SJSA1 (cell line): ENCODE measurements around the gene DUSP22. TPM values are rescaled to one million over a fixed set of nuclear protein-coding genes. Genes with fewer than 3 reads are reported as not detected.

Experiments used
- DNase-seq, 2 experiments: peaks; one replicate each; pipeline ENCODE4 v3.0.0-alpha.2; 2015 to 2020; ENCODE audit warnings: low spot score in 2 of 2, low read depth in 1 of 2
- H3K27ac ChIP-seq: fragments of 250-450 bp; sonication (Bioruptor Pico); 2 replicates; pipeline ENCODE4 v1.5.1; 2020; ENCODE audit warnings: mild to moderate bottlenecking, moderate library complexity
- H3K27me3 ChIP-seq: fragments of 250-450 bp; sonication (Bioruptor Pico); replicated peaks from 2 replicates; pipeline ENCODE4 v1.5.1; 2020; ENCODE audit warnings: mild to moderate bottlenecking, moderate library complexity
- H3K36me3 ChIP-seq: fragments of 250-450 bp; sonication (Bioruptor Pico); 2 replicates; pipeline ENCODE4 v1.5.1; 2020; ENCODE audit warnings: mild to moderate bottlenecking
- H3K4me1 ChIP-seq: fragments of 250-450 bp; sonication (Bioruptor Pico); replicated peaks from 2 replicates; pipeline ENCODE4 v1.6.1; 2021; ENCODE audit warnings: mild to moderate bottlenecking
- H3K4me3 ChIP-seq: fragments of 250-450 bp; sonication (Bioruptor Pico); 2 replicates; pipeline ENCODE4 v1.5.1; 2020; ENCODE audit warnings: mild to moderate bottlenecking
- H3K9me3 ChIP-seq: fragments of 250-450 bp; sonication (Bioruptor Pico); replicated peaks from 2 replicates; pipeline ENCODE4 v1.5.1; 2020; ENCODE audit warnings: mild to moderate bottlenecking
- total RNA-seq: library from RNA; depleted of rRNA; stranded (reverse); fragments of >200 nt; shearing (Covaris generic); gene quantifications from 2 replicates; pipeline ENCODE4 v1.2.3, GENCODE V29; 2014

Gene DUSP22
- total RNA-seq, 1 experiment from 2014 or later, result 13.2 TPM

DNA sequence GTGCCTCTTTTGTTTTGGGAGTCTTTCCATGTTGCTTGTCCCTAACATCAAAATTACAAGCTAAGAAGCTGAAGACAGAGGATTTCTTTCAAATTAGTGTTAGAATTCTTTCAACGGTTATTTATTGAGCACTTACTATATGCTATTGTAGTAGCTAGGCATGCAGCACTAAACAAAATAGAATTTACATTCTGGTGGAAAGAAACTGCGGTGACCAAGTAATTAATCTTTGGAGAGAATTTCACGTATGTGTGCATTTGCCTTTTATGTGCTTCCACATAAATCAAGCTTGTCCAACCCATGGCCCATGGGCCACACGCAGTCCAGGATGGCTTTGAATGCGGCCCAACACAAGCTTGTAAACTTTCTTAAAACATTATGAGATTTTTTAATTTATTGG, 33.0 kb upstream of the DUSP22 start:
- H3K9me3 ChIP-seq, result no peaks in the 10 kb centered on the region
- H3K4me1 ChIP-seq, result no peaks in the 10 kb centered on the region
- H3K27me3 ChIP-seq, result peaks cover 5% of the 10 kb centered on the region
- no peak overlapping the region for H3K27ac ChIP-seq
- H3K36me3 ChIP-seq, result no peaks in the 10 kb centered on the region
- DNase-seq, result no peak
- no peak overlapping the region for H3K4me3 ChIP-seq

DNA sequence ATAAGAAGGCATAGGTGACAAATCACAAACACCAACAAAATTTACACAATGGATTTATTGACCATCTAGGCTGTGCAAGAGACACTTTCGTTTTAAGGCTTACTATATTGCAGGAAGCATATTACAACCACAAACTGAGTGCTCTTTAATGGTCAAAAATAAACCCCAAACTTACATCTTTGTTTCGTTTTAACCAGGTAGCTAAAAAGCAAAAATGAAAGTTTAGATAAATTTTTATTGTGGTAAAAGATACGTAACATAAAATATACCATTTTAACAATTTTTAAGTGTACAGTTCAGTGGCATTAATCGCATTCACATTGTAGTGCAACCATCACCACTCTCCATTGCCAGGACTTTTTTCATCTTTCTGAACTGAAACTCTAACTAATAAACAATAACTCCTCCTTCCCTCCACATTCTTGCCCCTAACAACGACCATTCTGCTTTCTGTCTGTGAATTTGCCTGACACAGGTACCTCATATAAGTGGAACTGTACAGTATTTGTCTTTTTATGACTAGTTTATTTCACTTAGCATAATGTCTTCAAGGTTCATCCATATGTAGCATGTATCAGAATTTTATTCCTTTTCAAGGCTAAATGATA, 32.3 kb upstream of the DUSP22 start:
- no peak overlapping the region for H3K4me3 ChIP-seq
- no peak for DNase-seq

DNA sequence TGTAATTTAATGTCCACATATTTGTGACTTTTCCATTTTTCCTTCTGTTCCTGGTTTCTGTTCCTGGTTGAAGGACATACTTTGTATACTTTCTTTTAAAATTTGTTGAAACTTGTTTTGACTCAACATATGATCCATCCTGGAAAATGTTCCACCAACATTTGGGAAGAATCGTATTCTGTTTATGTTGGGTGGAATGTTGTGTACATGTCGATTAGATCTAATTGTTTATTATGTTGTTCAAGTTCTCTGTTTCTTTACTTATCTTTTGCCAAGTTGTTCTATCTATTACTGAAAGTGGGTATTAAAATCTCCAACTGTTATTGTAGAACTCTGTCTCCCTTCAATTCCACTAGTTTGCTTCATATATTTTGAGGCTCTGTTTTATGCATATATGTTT, 27.7 kb upstream of the DUSP22 start:
- Histone ChIP-seq H3K4me3 (no peak overlapping the region), H3K27ac (no peak overlapping the region), H3K4me1 (no peaks in the 10 kb centered on the region), H3K36me3 (no peaks in the 10 kb centered on the region), H3K27me3 (no peaks in the 10 kb centered on the region; the same call in 1 of the 2 replicates), H3K9me3 (no peaks in the 10 kb centered on the region)
- no peak for DNase-seq

More for the DNA sequence above, 32.3 kb upstream of the DUSP22 start:
- Histone ChIP-seq H3K4me1 (no peaks in the 10 kb centered on the region), H3K27me3 (peaks cover 4% of the 10 kb centered on the region), H3K36me3 (no peaks in the 10 kb centered on the region), H3K27ac (no peak overlapping the region), H3K9me3 (no peaks in the 10 kb centered on the region)

DNA sequence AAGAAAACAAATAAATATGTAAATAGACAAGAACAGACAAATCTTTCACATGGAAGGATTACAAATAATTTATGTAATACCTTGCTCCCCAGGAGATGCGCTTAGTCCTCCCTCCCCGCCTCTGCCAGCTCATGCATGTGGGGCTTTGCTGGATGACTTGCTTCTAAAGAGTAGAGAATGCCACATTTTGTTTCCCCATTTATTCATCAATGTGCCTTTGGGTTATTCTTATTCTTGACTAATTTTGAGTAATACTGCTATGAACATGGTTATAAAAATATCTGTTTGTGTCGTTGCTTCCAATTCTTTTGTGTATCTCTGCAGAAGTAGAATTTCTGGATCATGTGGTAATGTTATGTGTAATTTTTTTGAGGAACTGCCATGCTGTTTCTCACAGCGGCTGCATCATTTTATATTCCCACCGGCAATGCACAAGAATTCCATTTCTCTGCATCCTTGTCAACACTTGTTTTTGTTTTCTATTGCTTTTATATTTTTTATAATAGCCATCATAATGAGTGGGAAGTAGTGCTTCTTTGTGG, 23.8 kb upstream of the DUSP22 start:
- Histone ChIP-seq H3K9me3 (no peaks in the 10 kb centered on the region), H3K27me3 (peaks cover 10% of the 10 kb centered on the region; the same call in 1 of the 2 replicates), H3K27ac (no peak overlapping the region), H3K4me3 (no peak overlapping the region), H3K36me3 (no peaks in the 10 kb centered on the region), H3K4me1 (no peaks in the 10 kb centered on the region)
- DNase-seq, result no peak

DNA sequence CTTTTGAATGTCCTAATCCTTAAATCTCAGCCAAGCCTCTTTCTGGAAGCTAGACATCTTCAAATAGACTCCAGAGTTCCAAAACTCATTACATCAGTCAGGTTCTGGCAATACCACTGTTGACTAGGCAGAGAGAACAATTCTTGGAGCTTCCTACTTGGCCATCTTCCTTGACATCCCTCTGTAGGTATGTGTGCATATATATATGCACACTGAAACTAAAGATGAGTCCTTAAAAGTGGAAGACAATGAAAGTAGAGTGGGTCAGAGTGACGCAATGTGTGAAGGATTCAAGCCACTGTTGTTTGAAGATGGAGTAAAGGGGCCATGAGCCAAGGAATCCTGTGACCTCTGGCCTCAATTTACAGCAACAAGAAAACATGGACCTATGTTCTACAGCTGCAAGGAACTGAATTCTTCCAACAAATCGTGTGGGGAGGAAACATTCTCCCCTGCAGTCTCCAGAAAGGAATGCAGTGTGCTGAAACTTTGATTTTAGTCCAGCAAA, 18.7 kb upstream of the DUSP22 start:
- DNase-seq, result no peak
- Histone ChIP-seq H3K27ac (no peak overlapping the region), H3K9me3 (no peaks in the 10 kb centered on the region), H3K4me1 (no peaks in the 10 kb centered on the region), H3K27me3 (peaks cover 30% of the 10 kb centered on the region; the same call in 1 of the 2 replicates), H3K4me3 (no peak overlapping the region), H3K36me3 (no peaks in the 10 kb centered on the region)

DNA sequence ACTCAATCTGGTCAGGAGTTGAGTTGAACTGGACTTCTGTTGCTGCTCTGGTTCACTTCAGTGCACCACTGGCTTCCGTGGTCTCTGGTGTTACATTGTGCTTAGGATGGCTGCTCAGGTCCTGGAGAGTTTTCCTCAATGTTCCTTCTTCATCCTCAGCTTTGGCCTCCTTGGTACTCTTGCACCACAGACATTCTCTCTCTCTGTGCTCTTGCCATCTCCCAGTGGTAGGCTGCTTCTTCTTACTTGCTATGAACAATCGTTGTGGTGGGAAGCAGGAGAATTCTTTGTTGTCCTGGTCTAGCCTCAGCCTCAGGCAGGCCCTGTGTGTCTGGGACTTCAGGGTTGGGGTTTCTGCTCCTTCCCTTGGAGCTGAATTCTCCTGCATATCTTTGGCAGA, 14.5 kb upstream of the DUSP22 start:
- Histone ChIP-seq H3K9me3 (no peaks in the 10 kb centered on the region), H3K27ac (no peak overlapping the region), H3K4me1 (no peaks in the 10 kb centered on the region), H3K27me3 (peaks cover 23% of the 10 kb centered on the region; the same call in 1 of the 2 replicates), H3K36me3 (no peaks in the 10 kb centered on the region), H3K4me3 (no peak overlapping the region)
- no peak for DNase-seq

DNA sequence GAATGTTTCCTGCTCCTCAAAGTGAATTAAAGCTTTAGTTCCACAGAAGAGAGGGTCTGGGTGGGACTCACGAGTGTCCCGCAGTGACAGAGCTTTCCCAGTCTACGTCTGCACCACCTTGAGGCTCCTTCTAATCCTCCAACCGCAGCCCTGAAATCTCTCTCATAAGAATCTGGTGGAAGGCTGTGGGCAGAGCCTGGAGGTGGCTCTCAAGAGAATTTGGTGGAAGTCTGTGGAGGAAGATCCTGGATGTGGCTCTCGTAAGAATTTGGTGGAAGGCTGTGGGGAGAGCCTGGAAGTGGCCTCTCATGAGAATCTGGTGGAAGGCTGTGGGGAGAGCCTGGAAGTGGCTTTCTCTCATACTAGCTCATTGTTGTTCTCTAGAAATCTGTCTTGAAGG, 13.8 kb upstream of the DUSP22 start:
- no peaks in the 10 kb centered on the region for H3K9me3 ChIP-seq
- H3K4me3 ChIP-seq, result no peak overlapping the region
- peaks cover 20% of the 10 kb centered on the region; the same call in 1 of the 2 replicates for H3K27me3 ChIP-seq
- H3K27ac ChIP-seq, result no peak overlapping the region
- H3K36me3 ChIP-seq, result no peaks in the 10 kb centered on the region
- no peaks in the 10 kb centered on the region for H3K4me1 ChIP-seq
- DNase-seq, result no peak

DNA sequence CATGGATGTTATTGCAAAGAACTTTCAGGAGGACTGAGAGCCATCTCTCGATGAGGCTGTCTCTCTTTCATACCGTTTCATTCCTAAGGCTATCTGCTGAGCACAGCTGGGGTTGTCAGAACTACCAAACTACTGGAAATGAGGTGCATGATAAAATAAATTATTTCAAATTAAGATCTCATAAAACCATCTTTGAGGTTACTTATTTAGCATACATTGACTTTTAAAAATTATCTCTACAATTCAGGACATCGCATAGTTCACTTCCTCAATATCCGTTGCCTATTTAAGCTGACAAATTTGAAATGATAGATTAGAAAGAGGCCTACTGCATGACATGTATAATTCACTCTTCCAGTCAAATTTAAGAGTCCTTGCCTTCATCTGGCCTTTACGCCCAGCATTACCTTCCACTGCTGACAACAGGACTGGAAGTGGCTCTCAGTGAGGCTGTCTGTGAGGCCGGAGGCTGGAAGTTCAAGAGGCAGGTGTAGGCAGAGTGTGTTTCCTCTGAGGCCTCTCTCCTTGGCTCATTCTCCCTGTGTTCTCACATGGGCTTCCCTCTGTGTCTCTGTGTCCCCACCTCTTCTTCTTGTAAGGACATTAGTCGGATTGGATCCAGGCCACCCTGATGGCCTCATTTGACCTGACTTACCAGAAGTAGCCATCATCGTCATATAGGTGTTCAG, 12.8 kb upstream of the DUSP22 start:
- no peaks in the 10 kb centered on the region for H3K36me3 ChIP-seq
- no peak overlapping the region for H3K4me3 ChIP-seq
- DNase-seq, result no peak
- no peaks in the 10 kb centered on the region for H3K9me3 ChIP-seq
- H3K27me3 ChIP-seq, result peaks cover 23% of the 10 kb centered on the region; the same call in 1 of the 2 replicates
- no peaks in the 10 kb centered on the region for H3K4me1 ChIP-seq
- H3K27ac ChIP-seq, result no peak overlapping the region

DNA sequence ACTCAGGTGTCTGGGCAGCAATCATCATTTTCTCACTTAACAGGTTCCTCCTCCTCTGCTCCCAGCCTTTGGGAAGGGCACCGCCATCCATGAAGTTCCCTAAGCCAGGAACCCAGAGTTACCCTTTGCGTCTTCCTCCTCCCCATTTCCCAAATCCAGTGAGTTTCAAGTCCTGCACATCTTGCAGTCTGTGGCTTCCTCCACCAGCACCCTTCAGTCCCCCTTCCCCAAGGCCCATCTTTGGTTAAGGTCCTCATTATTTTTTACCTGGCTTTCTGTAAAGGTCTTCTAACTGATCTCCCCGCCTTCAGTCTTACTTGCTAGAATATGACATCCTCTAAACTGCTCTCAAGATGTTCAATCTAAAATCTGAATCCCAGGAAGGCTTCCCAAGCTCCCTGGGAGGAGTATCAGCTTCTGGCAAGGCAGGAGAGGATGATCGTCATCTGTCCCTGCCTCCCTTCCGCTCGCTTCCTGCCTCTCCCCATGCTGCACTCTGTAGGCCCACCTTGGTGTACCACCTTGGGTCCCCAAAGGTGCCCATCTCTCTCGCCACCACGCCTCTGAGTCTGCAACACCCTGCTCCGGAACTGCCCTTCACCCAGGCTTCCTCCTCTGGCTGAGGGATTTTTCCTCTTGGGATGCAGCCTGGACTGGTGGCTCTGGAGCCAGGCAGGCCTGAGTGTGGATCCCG, 11.4 kb upstream of the DUSP22 start:
- no peaks in the 10 kb centered on the region for H3K4me1 ChIP-seq
- no peaks in the 10 kb centered on the region for H3K9me3 ChIP-seq
- no peak overlapping the region for H3K27ac ChIP-seq
- H3K27me3 ChIP-seq, result peaks cover 23% of the 10 kb centered on the region; the same call in 1 of the 2 replicates
- no peaks in the 10 kb centered on the region for H3K36me3 ChIP-seq
- no peak for DNase-seq
- H3K4me3 ChIP-seq, result no peak overlapping the region

DNA sequence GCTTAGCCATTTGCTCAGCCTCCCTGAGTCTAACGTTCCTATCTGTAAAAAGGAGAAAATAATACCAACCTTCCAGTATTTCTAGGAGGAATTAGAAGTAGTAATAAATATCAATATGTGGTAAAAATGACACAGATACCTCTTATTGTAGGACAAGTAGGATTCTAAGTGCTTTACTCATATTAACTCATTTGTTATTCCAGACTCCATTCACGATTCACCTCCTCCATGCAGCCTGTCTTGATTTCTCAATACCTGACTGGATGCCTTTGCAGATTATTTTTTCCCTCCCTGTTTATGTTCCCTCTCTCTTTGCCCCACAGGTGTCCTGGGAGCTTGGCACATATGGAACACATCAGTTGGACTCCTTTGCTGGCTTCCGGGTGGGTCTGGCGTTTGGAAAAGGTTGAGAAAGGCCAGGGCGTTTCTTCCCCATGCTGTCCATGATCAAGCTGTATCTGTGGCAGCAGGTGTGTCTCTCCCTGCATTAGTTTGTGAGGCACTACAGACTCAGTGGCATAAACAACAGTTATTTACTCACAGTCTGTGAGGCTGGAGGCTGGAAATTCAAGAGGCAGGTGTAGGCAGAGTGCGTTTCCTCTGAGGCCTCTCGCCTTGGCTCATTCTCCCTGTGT, 10.7 kb upstream of the DUSP22 start:
- Histone ChIP-seq H3K27ac (no peak overlapping the region), H3K4me1 (no peaks in the 10 kb centered on the region), H3K27me3 (peaks cover 18% of the 10 kb centered on the region; the same call in 1 of the 2 replicates), H3K36me3 (no peaks in the 10 kb centered on the region), H3K9me3 (no peaks in the 10 kb centered on the region), H3K4me3 (no peak overlapping the region)
- no peak for DNase-seq

DNA sequence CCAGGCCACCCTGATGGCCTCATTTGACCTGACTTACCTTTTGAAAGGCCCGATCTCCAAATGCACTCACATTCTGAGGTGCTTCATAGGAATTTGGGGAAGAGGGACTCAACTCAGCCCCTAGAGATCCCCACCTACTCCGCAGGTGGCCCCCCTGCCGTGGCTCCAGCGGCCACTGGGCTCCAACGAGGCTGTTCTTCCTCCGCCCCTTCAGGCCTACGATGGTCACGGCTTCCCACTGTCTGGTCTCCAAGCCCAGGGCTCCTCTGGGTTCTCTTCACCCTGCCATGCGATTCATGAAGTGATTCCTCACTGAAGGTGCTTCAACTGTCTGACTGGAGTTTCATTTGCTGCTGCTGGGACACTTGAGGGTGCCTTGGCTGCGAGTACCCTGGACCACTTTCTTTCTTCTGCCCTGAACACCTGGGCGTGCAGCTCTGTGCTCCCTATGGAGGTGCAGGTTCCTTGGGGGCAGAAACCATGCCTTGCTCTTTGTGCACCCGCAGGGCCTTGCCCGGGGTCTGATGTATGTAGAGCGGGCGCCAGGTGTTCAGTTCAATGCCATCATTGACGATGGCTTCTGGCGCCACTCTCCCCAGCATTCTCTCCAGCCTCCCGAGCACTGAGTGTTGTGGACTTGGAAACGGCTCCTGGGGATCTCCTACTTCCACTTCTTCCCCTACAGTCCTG, 10.0 kb upstream of the DUSP22 start:
- H3K27ac ChIP-seq, result no peak overlapping the region
- no peak for DNase-seq

DNA sequence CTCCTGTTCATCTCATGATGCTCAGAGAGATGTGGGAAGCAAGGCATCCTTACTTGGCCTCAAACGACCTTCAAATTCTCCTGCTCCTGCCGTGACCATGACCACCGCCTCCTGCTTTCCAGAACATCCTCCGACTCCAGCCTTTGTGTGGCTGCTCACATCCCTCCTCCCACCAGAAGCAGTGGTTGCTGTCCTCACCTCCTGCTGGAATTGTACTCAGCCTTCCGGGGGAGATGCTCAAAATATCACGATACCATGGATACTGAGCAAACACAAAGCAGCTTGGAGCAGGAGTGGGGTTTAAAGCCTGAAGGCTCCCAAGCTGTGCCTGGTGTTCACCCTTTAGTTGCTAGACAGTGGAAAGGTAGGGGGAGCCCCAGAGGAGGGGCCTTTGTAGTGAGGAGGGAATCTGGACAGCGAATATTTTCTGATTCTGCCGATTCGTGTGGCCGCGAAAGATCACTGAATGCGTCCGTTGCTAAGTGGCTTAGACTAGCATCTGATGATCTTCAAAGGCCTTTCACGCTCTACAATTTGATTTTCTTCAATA, 9.3 kb upstream of the DUSP22 start:
- no peaks in the 10 kb centered on the region for H3K9me3 ChIP-seq
- H3K4me1 ChIP-seq, result no peaks in the 10 kb centered on the region
- peaks cover 9% of the 10 kb centered on the region; the same call in 1 of the 2 replicates for H3K27me3 ChIP-seq
- H3K4me3 ChIP-seq, result no peak overlapping the region
- no peak for DNase-seq
- H3K27ac ChIP-seq, result no peak overlapping the region
- H3K36me3 ChIP-seq, result no peaks in the 10 kb centered on the region

More for the DNA sequence above, 10.0 kb upstream of the DUSP22 start:
- Histone ChIP-seq H3K4me3 (no peak overlapping the region), H3K36me3 (no peaks in the 10 kb centered on the region), H3K4me1 (no peaks in the 10 kb centered on the region), H3K27me3 (peaks cover 14% of the 10 kb centered on the region; the same call in 1 of the 2 replicates), H3K9me3 (no peaks in the 10 kb centered on the region)

DNA sequence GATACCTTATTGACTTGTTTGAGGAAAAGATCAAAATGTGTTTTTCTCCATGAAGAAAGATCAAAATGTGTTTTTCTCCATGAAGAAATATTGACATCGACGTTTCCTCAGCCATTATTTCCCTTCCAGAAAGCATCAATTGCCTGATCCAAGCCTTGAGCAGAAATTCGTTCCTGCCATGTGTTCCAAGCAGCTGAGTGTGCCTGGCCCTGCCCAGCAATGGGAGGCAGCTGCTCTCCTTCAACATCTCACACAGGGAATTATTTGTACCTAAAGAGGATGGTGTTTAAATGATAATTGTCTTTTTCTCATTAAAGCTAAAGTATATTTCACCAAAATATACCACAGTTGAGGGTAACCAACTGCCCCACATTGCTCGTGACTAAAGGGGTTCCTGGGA, 7.8 kb upstream of the DUSP22 start:
- peaks cover 9% of the 10 kb centered on the region; the same call in 1 of the 2 replicates for H3K27me3 ChIP-seq
- no peak for DNase-seq
- no peaks in the 10 kb centered on the region for H3K4me1 ChIP-seq
- no peak overlapping the region for H3K27ac ChIP-seq
- H3K9me3 ChIP-seq, result no peaks in the 10 kb centered on the region
- H3K36me3 ChIP-seq, result no peaks in the 10 kb centered on the region
- no peak overlapping the region for H3K4me3 ChIP-seq
